ENCODE data around the gene SULF2. TPM values are rescaled to one million over a fixed set of nuclear protein-coding genes. Genes with fewer than 3 reads are reported as not detected.
A peak's percentile ranks its signal among the peaks of the same experiment; 100 is the strongest.

SULF2 gene
- total and polyA plus RNA-seq, 9 of the 15 experiments (the other 6 are each of a cell fraction or from before 2014, with no cell fraction given) = 0.33 TPM; not detected in 8

GRCh38 chr20:47713878-47714450 is 71.3 kb downstream of the SULF2 start:
- H3K27ac ChIP-seq (ENCODE audit: extremely low read depth, low read depth, low read length) = no peak overlapping the region
- CTCF ChIA-PET (ENCODE audit: low intra/inter-chr PET ratio) = no interaction called here
- POLR2A ChIA-PET = no interaction called here
- no TSS peak for BruUV-seq (replicated peaks)
- H3K4me1 ChIP-seq (replicated peaks in 1 of 2; ENCODE audit: control insufficient read depth in 2 of 2, insufficient read depth in 2 of 2, low read length in 2 of 2) = no peaks in the 10 kb centered on the region
- no peak overlapping the region for H3K9ac ChIP-seq (ENCODE audit: insufficient read depth in 1 of 2, low read depth in 2 of 2, low read length in 2 of 2)
- under 1% methylated on average over 26 of the region's 26 CpGs for WGBS (ENCODE audit: insufficient coverage, low coverage, missing lambda C conversion rate)
- no peaks in the 10 kb centered on the region for H3K79me2 ChIP-seq (ENCODE audit: control insufficient read depth, insufficient read depth, low read length)
- no peak for ATAC-seq
- peaks cover 2% of the 10 kb centered on the region for H3K9me1 ChIP-seq (ENCODE audit: control insufficient read depth, insufficient read depth, low read length)
- H3K27me3 ChIP-seq (ENCODE audit: control insufficient read depth in 2 of 2, insufficient read depth in 2 of 2, low read length in 2 of 2) = peaks cover 40 to 72% of the 10 kb centered on the region in 2 experiments
- in situ Hi-C loops (cut with MboI) = no loop called here
- H4K20me1 ChIP-seq (replicated peaks; ENCODE audit: control insufficient read depth, insufficient read depth, low read length) = no peaks in the 10 kb centered on the region
- H3K4me2 ChIP-seq (ENCODE audit: insufficient read depth, low read length) = no peak overlapping the region
- no peak for DNase-seq (ENCODE audit: extremely low read depth in 1 of 4, low spot score in 3 of 4)
- no peaks in the 10 kb centered on the region for H3K9me3 ChIP-seq (replicated peaks; ENCODE audit: control insufficient read depth, insufficient read depth, low read depth, low read length)
- H3K36me3 ChIP-seq (ENCODE audit: control insufficient read depth, insufficient read depth, low read length) = no peaks in the 10 kb centered on the region
- H3K4me3 ChIP-seq = no peak overlapping the region
- intact Hi-C loops (cut with micrococcal nuclease) = loop anchor here (2.0 to 5.0 kb wide), 2 partner anchors 37 to 52 kb away; no protein-coding TSS in a partner anchor
- FAIRE-seq = no peak
- H2AFZ ChIP-seq (ENCODE audit: low read depth, low read length) = no peak overlapping the region
- TF ChIP-seq, protein P1, sequence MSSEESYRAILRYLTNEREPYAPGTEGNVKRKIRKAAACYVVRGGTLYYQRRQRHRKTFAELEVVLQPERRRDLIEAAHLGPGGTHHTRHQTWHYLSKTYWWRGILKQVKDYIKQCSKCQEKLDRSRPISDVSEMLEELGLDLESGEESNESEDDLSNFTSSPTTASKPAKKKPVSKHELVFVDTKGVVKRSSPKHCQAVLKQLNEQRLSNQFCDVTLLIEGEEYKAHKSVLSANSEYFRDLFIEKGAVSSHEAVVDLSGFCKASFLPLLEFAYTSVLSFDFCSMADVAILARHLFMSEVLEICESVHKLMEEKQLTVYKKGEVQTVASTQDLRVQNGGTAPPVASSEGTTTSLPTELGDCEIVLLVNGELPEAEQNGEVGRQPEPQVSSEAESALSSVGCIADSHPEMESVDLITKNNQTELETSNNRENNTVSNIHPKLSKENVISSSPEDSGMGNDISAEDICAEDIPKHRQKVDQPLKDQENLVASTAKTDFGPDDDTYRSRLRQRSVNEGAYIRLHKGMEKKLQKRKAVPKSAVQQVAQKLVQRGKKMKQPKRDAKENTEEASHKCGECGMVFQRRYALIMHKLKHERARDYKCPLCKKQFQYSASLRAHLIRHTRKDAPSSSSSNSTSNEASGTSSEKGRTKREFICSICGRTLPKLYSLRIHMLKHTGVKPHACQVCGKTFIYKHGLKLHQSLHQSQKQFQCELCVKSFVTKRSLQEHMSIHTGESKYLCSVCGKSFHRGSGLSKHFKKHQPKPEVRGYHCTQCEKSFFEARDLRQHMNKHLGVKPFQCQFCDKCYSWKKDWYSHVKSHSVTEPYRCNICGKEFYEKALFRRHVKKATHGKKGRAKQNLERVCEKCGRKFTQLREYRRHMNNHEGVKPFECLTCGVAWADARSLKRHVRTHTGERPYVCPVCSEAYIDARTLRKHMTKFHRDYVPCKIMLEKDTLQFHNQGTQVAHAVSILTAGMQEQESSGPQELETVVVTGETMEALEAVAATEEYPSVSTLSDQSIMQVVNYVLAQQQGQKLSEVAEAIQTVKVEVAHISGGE (CRISPR knock-in tag; IDR thresholded peaks at IDR 0.05) = peak in 1 of 3 experiments; percentile 67; a peak in 2 of 6 replicates
- TF ChIP-seq GABPB2 (CRISPR knock-in tag; conservative IDR thresholded peaks at IDR 0.05) = no peak
